Measurements from ENCODE around the gene PLEKHA7. TPM values are rescaled to one million over a fixed set of nuclear protein-coding genes. Genes with fewer than 3 reads are reported as not detected.
A peak's percentile ranks its signal among the peaks of the same experiment; 100 is the strongest.

The PLEKHA7 gene
- total RNA-seq, 1 donor from 2014 or later = 1.8 TPM

DNA sequence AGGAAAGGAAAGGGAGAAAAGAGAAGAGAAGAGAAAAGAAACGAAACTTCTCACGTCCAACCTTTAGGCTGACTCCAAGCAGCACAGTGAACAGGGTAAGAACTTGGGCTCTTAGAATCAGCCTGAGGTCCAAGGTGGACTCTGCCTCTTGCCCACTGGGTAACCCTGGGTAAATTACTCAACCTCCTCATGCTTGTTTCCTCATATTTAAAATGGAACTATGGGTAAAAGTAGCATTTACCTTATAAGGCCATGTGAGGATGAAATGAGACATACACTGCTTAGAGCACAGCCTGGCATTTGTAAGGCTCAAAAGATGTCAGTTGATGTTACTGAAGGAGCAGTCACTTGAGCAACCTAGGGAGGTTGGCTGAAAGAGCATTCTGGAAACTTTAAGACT lies 167.9 kb downstream of the PLEKHA7 start:
- DNase-seq (ENCODE audit: low read depth in 2 of 2) = no peak

DNA sequence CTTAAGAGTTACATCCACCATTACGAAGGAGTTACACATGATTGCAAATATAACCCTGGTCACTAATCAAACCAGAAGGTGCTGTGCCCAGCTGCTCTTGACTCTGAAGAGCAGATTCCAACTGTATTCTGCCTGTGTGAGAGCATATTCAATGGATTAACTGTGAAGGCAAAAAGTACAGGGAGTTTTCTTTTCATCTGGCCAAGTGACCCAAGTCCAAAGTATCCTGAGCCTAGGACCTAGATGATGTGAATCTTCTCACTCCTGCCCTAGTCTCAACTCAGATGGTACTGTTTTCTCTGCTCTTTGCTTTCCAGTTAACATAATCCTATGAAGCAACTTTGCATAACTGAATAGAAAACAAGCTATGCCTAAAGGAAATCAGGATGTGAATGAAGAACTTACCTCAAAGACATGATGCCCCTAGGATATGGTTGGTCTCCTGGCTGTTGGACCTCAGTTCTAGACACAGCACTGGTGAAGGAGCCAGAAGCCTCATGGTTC lies 169.9 kb downstream of the PLEKHA7 start:
- no peak for DNase-seq (ENCODE audit: low read depth in 2 of 2)

DNA sequence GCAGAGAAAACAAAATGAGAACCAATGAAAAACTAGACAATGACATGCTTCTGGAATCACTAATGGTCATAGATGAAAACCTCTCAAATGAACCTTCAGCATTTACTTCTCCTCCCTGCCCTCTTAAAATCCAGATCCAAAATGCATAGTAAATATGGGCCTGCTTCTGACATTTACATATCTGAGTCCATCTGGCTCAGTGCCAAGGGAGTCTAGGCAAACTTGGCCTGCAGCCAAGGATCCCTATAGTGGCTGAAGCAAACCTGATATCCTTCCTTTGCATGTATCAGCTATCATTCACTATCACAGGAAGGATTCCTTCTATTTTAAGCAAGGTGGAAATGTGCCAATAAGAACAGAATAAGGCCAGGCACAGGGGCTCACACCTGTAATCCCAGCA lies 170.9 kb downstream of the PLEKHA7 start:
- peak in 1 of 2 donors; percentile 33 for DNase-seq (ENCODE audit: low read depth in 2 of 2)

DNA sequence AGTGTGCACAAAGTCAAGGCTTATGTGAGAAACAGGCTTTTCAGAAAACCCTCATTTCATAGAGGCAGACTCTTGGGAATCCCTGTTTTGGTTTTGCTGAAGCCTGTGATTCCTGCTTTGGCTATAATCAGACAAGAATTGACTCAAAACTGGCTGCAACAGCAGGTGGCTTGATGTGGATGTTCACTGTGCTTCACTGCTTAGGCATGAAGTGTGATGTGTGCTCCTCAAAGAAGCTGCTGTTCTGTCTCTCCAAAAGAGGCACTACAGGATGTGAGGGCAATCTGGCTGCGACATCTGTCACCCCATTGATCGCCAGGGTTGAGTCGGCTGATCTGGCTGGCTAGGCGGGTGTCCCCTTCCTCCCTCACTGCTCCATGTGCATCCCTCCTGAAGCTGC lies 172.2 kb downstream of the PLEKHA7 start:
- no peak for DNase-seq (ENCODE audit: low read depth in 2 of 2)

DNA sequence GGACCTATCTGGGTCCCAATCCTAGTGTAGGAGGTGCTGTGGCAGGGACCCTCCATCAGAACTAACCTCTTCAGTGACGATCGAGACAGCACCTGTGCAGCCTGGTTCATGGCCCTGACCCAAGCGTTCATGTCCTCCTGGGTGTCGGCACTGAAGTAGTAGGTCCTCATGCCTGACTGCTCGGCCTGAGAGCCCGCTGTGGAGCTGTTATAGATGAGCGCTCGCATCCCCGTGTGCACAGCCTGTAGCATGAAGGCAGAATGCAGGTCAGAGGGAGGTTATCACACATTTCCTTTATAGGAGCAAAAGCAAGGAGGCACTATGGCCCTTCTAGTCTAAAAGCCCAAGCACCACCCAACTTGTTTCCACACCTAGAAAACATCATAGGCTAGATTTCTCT lies 172.7 kb downstream of the PLEKHA7 start:
- no peak for DNase-seq (ENCODE audit: low read depth in 2 of 2)

DNA sequence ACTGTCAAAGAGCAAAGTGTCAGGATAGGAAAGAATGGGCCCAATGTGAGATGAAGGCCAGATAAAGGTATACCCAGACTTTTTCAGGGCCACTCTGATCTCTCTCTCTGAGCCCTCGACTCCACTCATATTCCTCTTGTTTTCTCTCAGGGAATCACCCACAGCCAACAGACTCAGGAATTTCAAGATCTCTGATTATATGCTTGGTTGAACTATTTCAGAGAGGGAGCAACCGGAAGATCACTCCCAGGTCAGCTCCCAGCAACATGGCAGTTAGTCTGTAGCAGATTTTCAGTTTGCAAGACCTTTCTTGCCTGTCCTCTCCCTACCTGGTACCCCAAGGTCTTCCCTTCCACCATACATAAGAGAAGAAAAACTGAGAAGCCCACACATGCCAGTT lies 173.3 kb downstream of the PLEKHA7 start:
- no peak for DNase-seq (ENCODE audit: low read depth in 2 of 2)

DNA sequence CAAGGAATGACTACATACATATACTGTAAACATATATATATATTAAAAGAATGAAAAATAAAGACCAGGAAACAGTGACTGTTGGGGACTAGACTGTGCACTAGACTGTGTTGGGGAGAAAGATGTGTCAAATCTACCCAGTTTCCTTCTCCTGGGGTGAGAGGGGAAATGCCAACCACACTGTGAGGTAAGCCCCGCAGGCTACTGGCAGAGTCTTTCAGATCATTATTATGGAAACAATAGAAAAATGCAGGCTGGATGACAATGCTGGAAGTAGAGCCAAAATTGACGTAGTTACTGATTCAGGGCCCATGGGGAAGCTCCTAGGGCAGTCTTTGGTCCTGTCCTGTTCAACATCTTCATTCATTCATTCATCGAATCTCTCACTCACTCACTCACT lies 174.4 kb downstream of the PLEKHA7 start:
- peak; percentile 52 to 58 for DNase-seq (ENCODE audit: low read depth in 2 of 2)

DNA sequence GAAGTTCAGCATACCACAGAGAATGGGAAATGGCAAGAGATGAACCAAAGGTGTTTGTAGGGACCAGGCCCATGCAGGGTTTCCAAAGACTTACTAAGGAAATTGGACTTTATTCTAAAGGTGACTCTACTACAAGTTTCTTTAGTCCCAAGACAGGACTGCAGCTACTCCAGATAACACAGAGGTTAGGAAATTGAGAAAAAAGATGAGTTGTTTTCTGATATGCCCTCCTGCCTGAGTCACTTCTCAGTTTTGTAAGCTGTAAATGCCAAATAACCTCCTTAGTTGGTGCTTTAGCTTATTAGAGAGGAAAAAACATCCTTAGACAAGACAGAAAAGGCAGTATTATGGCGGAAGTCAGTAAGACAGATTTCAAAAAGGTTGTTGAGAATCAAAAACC lies 179.8 kb downstream of the PLEKHA7 start:
- DNase-seq (ENCODE audit: low read depth in 2 of 2) = no peak

DNA sequence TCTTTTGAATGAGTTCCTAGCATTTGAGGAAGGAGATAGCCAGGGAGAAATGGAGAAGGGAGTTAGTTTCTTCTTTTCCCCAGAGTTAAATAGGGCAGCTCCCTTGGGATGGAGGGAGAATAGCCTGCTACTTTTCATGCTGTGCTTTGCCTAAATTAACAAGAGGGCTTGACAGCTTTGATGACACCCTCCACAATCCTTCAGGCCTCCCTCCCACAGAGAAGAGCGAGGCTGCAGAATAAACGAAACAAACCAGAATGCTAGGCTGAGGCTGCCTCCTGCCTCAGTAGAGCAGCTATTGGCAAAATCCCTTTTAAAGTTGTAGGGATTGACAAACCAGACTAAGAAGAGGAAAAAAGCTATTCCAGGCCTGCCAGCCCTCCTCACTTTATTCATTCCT lies 181.2 kb downstream of the PLEKHA7 start:
- DNase-seq (ENCODE audit: low read depth in 2 of 2) = no peak

DNA sequence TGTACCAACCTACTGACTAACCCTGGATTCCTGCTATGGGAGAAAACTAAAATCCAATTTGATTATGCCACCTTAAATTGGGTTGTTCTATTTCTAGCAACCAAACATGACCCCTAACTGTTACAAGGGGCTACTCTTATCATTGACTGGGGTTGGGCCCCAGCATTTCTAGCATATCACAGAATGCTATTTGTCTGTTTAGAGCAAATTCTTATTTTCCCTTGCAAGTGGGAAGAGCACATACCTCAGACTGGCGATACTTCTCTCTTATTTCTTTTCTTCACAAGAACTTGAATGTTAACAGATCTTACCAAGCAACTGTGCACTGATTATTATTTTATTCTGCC lies 182.0 kb downstream of the PLEKHA7 start:
- DNase-seq (ENCODE audit: low read depth in 2 of 2) = no peak

DNA sequence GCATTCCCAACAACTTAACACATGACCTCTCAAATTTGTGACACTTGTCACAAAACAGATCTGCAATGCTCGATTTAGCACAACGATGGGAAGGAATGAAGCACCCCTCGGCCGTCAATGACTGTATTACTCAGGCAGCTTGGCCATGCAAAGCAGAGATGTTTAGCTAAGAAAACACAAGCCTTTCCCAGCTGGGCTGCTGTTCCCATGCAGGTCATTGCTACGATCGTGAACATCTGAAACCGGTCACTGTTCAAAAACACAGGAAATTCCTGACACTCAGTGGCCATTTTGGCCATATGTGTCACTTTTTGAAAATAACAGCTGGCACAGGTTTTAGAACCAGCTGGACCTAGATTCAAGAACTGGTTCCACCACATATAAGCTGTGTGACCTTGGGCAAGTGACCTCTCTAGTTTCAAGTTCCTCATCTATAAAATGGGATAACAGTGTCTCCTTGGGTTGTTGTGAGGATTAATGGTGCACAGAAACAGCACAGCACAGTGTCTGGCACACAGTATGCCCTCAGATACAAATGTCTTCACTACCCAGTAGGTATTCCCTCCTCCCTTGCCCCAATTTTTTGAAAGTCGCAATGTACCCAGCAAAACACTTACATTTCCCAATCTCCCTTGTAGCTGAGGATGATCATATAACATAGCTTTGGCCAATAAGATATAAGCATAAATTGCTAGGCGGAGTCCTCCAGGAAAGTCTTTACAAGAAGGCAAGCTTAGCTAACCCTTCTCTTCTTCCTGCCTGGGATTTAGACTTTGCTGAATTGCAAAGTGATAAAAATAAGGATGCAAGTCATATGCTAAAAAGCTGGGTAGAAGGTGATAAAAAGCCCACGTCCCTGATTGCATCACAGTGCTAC lies 182.7 kb downstream of the PLEKHA7 start:
- DNase-seq (ENCODE audit: low read depth in 2 of 2) = peak in 1 of 2 donors; percentile 22

DNA sequence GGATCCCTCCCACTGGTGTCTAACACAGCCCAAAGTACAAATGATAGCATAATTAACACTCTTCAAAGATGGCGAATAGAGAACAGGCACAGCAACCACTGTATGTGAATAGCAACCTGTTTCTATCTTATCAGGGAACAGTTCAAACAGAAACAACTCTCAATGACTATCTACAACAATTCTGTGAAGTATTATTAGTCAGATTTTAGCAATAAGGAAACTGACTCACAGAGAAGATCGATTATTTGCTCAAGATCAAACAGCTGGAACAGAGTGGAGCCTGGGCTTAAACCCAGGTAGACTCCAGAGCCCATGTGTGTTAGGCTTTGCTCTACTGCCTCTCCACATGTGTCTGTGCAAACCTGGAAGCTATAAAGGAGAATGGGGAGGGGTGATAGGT lies 187.1 kb downstream of the PLEKHA7 start:
- DNase-seq (ENCODE audit: low read depth in 2 of 2) = no peak

DNA sequence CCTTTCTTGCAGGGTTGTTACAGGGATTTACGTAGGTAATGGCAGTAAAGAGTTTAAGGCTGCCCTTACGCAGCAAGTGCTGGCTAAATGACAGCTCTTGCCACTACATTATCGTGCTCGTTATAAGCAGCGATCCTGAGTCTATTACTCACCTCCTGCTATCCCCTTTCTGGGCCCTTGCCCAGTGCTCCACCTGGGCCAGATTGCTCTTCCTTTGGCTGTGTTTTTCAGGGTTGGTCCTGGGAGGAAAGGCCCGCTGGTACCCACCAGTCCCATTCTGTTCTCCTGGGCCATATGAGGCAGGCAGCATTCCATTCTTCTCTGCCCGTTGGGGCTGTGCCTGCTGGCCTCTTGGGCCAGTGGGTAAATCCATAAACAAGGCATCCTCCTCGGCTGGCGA lies 188.2 kb downstream of the PLEKHA7 start:
- DNase-seq (ENCODE audit: low read depth in 2 of 2) = no peak

DNA sequence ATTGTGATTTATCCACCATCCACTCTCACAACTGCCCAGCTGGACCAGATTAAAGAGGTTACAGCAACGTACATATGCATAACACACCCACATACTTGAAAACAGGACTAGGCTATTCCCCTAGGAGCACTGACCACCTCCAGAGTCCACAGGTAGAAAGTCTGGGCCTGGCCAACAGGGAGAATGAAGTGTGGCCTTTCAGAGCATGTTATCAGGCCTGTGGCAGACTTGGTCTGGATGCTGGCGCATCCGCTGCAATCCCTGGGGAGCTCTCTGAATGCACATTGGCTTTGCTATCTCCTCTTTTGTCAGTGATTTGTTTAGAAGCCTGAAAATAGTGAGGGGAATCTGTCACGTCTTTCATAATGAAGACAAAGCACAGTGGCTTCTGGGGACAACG lies 189.1 kb downstream of the PLEKHA7 start:
- no peak for DNase-seq (ENCODE audit: low read depth in 2 of 2)

DNA sequence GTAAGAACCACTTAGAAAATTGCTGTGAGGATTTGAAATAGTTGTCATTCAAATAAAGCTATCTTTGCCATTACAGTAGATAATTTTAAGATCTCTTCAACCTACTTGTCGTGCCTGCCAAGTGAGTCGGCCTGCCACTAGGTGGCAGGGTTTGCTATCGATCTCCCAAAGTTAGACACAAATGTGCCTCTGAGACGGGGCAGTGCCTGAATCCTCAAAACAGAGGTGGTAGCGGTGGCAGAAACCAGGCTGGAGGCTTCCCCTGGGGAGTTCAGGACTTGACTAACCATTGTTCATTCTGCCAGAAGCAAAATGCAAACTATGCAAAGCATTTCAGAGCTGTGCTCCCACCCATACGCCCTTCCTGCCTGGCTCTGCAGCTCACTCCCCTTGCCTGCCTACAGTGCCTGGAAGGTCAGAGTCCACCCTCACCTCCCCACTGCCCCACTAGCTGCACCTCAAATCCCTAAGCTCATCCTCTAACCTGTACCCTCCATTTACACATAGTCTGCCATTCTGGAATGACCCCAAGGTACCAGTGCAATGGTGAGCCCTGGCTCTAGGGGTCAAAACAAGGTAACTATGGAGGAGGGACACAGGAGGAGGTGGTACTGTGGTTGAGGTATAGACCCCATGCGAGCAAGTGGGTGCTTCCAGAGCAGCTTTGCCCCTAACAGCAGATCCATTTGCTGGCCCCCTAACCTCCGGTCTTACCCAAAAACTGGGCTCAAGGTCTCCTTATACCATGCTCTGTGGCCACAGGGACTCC lies 193.7 kb downstream of the PLEKHA7 start:
- DNase-seq (ENCODE audit: low read depth in 2 of 2) = peak; percentile 66 to 71

DNA sequence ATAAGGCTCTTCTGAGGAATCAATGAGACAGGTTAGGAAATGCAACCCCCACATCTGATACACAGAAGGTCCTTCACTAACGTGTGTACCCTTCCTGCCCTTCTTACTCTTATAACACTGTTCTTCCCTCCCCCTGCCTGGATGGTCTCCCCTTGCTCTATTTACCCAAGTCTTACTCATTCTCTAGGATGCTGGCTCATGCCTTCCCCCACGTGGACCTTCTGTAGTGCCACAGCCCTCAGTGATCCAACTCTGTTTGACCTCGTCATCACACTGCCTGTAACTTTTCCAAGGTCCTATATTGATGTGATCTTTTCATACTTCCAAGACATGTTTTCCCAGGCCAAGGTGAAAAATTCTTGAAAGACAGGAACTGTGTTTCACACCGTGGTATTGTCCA lies 195.9 kb downstream of the PLEKHA7 start:
- peak in 1 of 2 donors; percentile 17 for DNase-seq (ENCODE audit: low read depth in 2 of 2)

DNA sequence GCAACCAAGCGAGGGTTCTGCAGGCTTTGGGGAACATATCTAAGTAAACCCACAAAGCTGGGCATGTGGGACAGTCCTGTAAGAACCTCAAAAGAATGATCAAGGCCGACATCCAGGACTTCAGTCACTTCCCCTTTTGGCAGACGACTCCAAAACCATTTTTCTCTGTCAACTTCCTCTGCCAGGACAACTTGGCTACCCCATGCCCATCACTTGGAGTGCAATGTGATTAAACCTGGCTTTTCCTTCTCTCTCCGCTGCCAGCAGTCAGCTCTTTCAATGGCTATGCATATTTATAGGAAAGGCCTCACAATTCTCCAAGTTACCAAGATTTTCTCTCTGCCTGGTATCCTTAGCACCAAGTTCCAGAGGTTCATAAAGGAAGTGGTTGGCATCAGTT lies 196.9 kb downstream of the PLEKHA7 start:
- DNase-seq (ENCODE audit: low read depth in 2 of 2) = no peak

DNA sequence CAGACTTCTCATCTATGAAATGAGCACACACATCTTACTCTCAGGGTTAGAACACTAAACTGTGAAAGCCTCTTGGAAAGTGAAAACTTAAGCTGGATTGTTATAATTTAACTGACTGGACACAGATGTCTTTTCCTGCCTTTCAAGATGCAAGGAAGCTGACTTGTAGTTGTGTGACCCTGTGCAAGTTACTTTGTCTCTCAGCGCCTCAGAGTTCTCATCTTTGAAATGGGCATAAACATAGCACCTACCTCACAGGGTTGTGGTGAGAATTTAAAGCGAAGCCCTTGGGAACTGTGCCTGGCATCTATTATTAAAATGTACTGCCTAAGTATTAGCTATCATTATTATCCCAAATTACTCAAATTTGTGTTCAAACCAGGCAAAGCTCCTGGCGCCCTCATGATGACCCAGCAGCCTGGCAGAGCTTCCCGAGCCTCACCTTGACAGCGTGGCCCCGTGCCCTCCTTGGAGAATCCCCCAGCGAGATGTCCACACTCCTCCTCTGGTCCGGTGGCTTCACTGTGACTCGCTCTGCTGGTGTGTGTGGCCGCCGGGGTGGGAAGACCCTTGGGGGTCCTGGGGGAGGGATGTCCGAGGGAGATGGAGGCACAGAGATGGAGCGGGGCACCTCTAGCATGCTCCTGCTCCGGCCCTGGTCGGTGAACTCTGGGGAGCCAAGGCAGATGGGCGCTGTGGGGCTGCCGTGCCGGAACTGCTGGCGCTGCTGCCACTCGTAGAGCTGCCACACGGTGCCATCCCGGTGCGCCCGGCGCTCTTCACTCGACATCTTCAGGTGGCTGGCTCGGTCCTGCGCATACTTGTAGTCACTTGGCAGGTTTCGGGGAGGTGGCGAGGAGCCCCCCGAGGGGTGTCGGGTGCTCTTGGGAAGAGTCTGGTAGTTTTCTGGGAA lies 197.6 kb downstream of the PLEKHA7 start:
- no peak for DNase-seq (ENCODE audit: low read depth in 2 of 2)

DNA sequence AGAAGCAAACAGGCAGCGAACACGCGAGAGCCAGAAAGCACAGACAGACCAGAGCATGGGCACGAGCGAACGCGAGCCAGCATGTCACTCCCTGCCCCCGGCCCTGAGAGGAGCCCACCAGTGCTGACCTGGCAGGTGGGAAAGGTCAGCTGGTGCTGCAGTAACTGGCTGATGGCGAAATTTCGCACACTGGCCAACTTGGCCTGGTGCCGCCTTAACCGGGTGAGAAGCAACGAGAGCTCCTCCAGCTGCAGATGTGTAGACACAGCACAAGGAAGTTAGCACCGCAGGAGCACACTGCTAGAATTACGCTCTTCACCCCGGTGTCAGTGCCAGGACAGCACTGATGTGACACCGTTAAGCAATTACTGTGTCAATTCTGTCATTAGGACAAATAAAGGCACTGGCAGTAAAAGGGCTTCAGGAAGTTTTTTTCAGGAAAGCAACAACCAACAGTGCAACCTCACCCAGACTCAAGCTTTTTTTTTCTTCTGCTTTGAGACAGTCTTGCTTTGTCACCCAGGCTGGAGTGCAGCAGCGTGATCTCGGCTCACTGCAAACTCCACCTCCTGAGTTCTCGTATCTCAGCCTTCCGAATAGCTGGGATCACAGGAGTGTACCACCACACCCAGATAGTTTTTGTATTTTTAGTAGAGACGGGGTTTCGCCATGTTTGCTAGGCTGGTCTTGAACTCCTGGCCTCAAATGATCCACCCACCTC lies 199.0 kb downstream of the PLEKHA7 start:
- no peak for DNase-seq (ENCODE audit: low read depth in 2 of 2)

DNA sequence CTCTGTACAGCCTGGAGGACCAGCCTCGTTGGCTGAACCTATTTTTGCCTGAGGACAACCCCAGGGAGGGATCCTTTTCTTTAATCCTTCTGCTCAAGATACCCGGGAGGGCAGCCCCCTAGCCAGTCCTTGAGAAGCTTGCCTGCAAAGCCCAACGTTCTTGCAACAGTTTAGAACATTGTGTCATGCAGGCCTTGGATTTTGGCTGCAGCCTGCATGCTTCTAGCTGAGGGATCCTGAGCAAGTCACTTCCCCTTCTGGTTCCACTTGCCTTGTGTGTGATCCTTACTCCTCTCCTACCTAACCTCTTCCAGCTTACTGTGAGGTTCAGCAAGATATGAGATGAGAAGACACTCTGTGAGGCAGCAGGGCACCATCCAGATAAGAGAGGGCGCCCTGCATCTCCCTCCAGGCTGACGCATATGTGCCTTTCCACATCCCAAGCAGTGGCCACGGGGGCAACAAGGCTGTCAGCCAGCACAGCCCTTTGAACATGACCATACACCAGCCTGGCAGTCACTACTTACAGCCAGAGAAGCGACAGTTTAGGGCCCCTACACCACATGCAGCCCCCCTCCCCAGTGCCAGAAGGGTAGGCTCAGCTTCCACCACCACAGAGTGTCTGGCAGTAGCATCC lies 199.7 kb downstream of the PLEKHA7 start:
- no peak for DNase-seq (ENCODE audit: low read depth in 2 of 2)

DNA sequence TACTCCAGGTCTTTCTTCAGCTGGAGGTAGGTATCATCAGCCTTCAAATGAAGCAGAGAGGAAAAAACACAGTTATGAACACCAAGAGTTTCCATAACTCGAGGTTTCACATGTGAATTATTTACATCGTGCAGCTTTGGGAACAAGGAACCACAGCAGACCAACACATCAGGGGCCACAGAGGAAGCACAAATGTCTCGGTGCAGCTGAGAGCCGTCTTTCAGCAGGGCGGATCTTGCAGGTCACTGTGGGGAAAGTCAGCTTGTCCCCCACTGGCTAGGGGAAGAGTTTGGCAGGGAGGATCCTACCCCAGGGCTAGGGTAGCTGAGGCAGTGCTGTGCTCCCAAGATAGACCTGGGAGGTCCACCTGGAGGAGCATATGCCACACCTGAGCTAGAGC lies 201.1 kb downstream of the PLEKHA7 start:
- no peak for DNase-seq (ENCODE audit: low read depth in 2 of 2)
